IPS-NIHi7 (cell line): ENCODE results near the gene MYO3A.
"Not testable (repeated sequence)": the region's sequence is repeated elsewhere in the genome, so short reads cannot be mapped to it uniquely, and the experiment has no call there.

Experiments
- DNase-seq: peaks from one replicate; pipeline ENCODE4 v3.0.0; 2012; ENCODE audit warnings: mixed read lengths; ENCODE audit errors: extremely low spot score

The MYO3A gene

DNA sequence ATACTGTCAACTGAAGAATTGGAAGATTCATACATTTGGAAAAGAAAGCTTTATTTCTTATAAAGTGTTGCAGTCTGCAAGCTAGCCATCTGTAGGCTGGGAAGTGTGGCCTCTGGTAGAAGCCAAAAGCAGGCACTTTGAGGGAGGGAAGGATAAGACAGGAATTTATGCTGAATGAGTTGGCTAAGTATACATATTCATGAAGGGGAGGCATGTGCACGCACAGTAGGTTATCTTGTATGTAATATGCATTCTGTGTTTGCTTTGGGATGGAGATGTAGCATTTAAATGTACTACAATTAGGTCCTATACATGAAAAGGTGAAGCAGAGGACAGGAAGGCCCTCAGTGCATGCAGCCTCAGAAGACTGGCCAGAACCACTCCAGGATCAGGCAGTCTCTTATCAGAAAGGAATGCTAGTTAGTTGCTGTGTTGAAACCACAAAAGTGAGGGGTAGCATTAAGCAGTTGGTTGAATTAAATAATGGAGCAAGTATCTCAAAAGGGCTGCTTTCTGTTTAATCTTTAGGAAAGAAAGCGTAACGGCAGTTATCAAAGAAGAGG lies 40.9 kb downstream of the MYO3A start:
- DNase-seq: no peak

- DNase-seq: no peak
Measured at GRCh38 chr10:25978771-25979170, 44.7 kb downstream of the MYO3A start.

DNA sequence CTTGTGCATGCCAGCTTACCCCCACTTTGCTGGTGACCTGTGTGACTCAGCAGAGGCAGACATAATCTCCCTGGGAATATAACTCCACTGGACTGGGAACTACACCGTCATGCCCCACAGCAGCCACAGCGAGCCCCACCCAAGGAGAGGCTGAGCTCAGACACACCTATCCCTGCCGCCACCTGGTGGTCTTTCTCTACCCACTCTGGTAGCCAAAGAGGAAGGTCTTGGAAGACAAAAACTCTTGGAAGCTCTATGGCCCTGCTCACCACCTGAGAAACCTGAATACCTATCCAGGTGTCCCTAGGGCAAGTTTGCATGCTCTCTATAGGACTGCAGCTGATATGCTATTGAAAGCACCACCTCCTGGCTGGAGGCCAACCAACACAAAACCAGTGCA lies 48.1 kb downstream of the MYO3A start:
- no peak for DNase-seq

GRCh38 chr10:25988583-25988982 lies 54.6 kb downstream of the MYO3A start:
- DNase-seq: no peak

GRCh38 chr10:25989951-25990350 lies 55.9 kb downstream of the MYO3A start:
- no peak for DNase-seq

DNA sequence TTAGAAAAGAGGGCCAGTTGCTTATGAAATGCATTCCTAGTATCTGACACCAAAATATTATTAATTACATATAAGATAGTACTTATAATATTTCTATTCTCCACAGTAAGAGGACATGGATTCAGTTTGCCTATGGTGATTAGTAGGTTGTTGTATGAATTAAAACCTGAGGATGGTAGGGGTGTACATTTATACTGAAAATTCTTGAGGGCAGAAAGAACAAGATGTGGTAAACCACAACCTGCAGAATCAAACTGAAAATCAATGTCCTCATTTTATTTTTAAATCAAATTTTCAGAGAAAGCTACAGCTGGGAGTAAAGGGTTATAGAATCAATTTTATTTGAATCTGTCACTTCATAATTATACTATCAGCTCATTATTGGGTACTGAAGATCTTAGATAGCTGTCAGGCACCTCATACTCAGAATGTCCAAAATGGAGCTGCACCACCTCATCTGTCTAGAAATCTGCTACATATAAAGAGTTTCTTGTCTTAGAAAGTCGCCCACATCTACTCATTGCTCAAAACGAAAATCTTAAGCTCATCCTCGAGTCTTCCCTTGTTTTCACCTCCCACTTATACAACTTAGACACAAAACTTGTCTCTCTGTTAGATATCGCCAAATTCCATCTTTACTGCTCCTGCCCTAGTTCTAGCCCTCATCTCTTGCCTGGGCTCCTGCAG lies 65.4 kb downstream of the MYO3A start:
- no peak for DNase-seq

DNA sequence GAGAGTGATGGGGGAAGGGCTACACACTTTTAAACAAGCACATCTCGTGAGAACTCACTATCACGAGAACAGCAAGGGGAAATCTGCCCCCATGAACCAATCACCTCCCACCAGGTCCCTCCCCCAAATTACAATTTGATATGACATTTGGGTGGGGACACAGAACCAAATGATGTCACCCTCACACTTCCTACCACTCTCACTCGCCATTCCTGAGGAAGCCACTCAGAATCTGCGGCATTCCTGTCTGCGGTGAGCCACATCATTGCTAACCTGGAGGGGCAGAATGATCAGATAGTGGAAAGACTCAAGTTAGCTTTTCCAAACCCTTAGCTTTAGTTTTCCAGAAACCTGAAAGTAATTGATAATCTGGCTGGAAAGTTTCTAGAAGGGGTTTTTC lies 66.9 kb downstream of the MYO3A start:
- no peak for DNase-seq

DNA sequence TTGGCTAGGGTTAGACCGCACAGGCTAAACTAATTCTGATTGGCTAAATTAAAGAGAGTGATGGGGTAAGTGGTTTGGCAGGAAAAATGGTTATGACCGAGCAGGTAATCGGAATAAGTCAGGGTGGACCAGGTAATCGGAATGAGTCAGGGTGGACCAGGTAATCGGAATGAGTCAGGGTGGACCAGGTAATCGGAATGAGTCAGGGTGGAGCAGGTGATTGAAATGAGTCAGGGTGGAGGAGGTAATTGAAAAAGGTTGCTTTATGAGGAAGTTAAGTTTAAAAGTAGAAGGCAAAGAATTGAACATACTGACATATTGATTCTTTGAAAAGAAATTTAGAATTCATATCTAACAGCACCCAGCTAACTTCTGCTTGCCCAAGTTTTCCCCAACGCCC lies 68.4 kb downstream of the MYO3A start:
- not testable (repeated sequence) for DNase-seq

DNA sequence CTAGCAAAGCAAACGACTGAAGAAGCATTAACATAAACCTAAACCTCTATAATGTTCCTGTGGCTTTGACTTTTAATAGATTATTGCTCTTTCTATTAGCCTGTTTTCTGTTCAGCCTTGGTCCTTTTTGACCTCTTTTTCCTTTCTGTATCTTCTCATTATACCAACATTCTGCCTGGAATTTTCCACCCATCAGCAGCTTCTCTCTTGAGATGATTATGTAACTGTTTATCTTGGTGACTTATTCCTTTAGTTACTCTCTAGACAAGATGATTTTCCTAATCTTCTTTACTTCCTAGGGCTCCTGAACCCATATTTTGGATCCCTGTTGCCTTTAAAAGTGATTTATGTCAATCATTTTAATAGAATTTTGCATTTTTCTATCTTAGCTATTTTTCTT lies 81.1 kb downstream of the MYO3A start:
- no peak for DNase-seq

DNA sequence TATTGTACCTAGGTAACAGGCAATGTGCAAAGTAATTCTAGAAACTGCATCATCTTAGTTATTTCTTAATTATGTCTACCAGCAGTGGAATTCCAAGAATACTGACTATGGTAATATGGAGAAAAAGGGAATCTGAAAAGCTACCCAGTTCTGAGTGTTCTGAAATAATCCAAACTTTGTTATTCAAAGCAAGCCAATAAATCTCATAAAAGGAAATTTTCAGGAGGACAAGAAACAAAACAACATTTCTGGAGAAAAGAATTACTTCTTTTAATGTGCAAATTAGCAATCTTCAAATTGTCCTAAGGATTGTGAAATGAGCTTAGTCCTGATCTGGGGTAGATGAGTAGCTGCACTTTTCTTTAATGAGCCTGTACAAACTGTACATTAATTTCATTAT lies 88.8 kb downstream of the MYO3A start:
- DNase-seq: no peak

DNA sequence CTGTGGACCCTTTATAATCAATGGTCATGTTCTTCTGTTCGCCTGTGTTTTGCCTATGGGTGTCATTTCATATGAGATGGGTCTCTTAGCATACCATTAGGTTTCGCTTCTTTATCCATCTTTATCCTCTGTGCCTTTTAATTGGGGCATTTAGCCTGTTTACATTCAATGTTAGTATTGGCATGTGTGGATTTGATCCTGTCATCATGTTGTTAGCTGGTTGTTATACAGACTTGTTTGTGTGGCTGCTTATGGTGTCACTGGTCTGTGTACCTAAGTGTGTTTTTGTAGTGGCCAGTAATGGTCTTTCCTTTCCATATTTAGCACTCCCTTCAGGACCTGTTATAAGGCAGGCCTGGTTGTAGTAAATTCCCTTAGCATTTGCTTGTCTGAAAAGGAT lies 90.3 kb downstream of the MYO3A start:
- DNase-seq: no peak

GRCh38 chr10:26025523-26025922 lies 91.5 kb downstream of the MYO3A start:
- no peak for DNase-seq

GRCh38 chr10:26029858-26030257 lies 95.8 kb downstream of the MYO3A start:
- DNase-seq: no peak

- no peak for DNase-seq
Measured at GRCh38 chr10:26031300-26031699, 97.3 kb downstream of the MYO3A start.

GRCh38 chr10:26043469-26043868 lies 109.4 kb downstream of the MYO3A start:
- no peak for DNase-seq

DNA sequence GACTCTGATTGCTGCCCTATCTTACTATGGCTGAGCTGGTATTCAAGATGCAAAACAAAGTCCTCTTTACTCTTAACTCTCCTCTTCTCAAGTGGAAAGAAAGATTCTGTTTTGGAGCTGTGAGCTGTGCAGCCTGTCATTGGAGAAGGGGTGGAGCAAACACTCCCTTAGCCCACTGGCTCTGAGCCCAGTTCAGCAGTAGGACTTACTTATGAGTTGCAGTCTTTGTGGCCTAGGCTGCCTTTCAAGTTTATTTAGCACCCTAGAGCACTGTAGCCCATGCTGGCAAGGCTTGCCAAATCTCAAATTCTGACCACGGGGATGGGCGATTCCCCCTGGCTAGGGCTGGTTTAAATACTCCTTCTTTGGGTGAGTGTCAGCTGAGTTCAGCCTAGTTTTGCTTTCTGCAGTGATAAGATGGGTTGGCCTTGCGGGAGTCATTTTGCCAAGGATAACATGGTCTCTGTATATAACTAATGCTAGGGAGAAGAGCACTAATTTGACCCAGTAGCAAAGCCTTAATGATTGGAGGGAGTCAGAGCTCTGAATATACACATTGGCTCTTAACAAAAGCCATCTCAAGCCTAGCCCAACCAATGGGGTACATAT lies 110.2 kb downstream of the MYO3A start:
- no peak for DNase-seq

- no peak for DNase-seq
Measured at GRCh38 chr10:26046073-26046700, 112.2 kb downstream of the MYO3A start.

GRCh38 chr10:26048756-26049155 lies 114.7 kb downstream of the MYO3A start:
- DNase-seq: no peak

GRCh38 chr10:26052326-26052725 lies 118.3 kb downstream of the MYO3A start:
- no peak for DNase-seq

- no peak for DNase-seq
Measured at GRCh38 chr10:26057466-26057865, 123.4 kb downstream of the MYO3A start.

DNA sequence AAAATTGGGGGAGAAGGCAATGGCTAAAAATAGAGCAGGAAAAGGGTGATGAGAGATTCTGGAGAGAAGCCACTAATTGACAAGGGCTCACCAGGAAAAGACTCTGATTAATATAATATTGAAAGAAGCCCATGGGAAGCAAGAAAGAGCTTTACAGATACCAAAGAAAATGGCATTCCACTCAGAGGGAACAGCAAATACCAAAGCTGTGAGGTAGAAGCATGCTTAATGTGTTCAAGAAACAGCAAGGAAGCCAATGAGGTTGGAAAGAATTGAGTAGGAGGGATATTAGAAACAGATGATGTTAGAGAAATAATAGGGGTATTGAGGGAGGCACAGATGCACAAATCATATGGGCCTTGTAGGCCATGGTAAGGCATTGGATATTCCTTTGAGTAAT lies 130.1 kb downstream of the MYO3A start:
- DNase-seq: no peak

DNA sequence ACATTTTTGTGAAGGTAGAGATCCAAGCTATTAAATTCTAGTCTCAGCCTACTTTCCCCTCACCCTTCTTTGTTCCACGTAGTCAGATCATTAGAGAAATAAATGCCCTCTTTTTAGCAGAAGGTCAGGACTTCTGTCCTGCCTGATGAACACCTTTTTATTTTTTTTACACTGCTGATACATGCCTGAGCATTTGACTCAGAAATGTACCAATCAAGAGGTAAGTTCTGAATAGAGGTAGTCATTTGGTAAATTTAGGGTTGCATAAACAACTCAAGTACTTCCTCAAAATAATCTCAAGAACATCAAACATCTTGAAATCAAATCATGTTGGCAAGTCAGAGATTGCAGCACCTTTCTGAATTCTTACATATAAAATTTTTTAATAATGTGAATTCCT lies 133.7 kb downstream of the MYO3A start:
- DNase-seq: no peak

GRCh38 chr10:26080971-26081370 lies 146.9 kb downstream of the MYO3A start:
- DNase-seq: not testable (repeated sequence)
